Upper lobe of left lung (tissue), 6 donors: ENCODE data around the gene PALLD. TPM values are rescaled to one million over a fixed set of nuclear protein-coding genes. Genes with fewer than 3 reads are reported as not detected.

Experiments used
- ATAC-seq, 2 donors: fragments of 200-7000 bp; cut with Tn5 transposase; one replicate each; pipeline ENCODE4 v1.9.1; 2022; ENCODE audit warnings: mild to moderate bottlenecking in 2 of 2, moderate library complexity in 2 of 2; ENCODE audit not compliant: low FRiP score in 2 of 2
- DNase-seq, 2 donors: peaks; one replicate each; pipeline ENCODE4 v3.0.0-alpha.2; 2019 to 2020
- H3K27ac ChIP-seq, 4 donors: fragments of 200-600 bp; sonication (generic); one replicate each; pipeline ENCODE4 v1.5.1; 2016 to 2019
- H3K27me3 ChIP-seq, 4 donors: fragments of 200-600 bp; sonication (generic); one replicate each; pipeline ENCODE4 v1.5.1; 2017 to 2019
- H3K36me3 ChIP-seq, 4 donors: fragments of 200-600 bp; sonication (generic); one replicate each; pipeline ENCODE4 v1.5.1; 2016 to 2019
- H3K4me1 ChIP-seq, 4 donors: fragments of 200-600 bp; sonication (generic); one replicate each; pipeline ENCODE4 v1.5.1; 2018 to 2019
- H3K4me3 ChIP-seq, 4 donors: fragments of 200-600 bp; sonication (generic); one replicate each; pipeline ENCODE4 v1.5.1; 2017 to 2019; ENCODE audit warnings: mild to moderate bottlenecking in 2 of 4, moderate library complexity in 1 of 4
- H3K9me3 ChIP-seq, 4 donors: fragments of 200-600 bp; sonication (generic); one replicate each; pipeline ENCODE4 v1.5.1; 2018 to 2019
- CTCF ChIP-seq, 6 experiments: fragments of 450-650 bp in 4 of 6; fragments of 200-600 bp in 2 of 6; sonication (generic) in 2 of 6; IDR thresholded peaks; one replicate each; pipeline ENCODE4 v1.5.1; 2016 to 2019; ENCODE audit warnings: antibody characterized with exemption in 6 of 6
- EP300 ChIP-seq, 4 donors: sonication (generic); formaldehyde crosslinking; IDR thresholded peaks; one replicate each; pipeline ENCODE4 v1.5.1; 2017; ENCODE audit warnings: antibody characterized with exemption in 4 of 4, control low read depth in 2 of 4
- POLR2A ChIP-seq, 4 donors: fragments of 450-650 bp; IDR thresholded peaks; one replicate each; pipeline ENCODE4 v1.5.1; 2016 to 2017; ENCODE audit warnings: antibody characterized with exemption in 4 of 4, mild to moderate bottlenecking in 2 of 4
- POLR2AphosphoS5 ChIP-seq, 2 donors: sonication (generic); formaldehyde crosslinking; IDR thresholded peaks; one replicate each; pipeline ENCODE4 v1.5.1; 2017; ENCODE audit warnings: antibody characterized with exemption in 2 of 2
- WGBS, 2 donors: methylation state at CpG; one replicate each; pipeline ENCODE4 v1.1.5; 2017 to 2018; 5-methylcytosine and 5-hydroxymethylcytosine counted together
- total RNA-seq, 6 donors: library from RNA; depleted of rRNA in 4 of 6; stranded (reverse); fragments of >200 nt in 4 of 6; gene quantifications; one replicate each; pipeline versions ENCODE4 v1.1.0 to v1.2.1, GENCODE V29; 2016 to 2021
- donor health status: DM: no; HTN: no; CAD: no; lungs with moderate emphysema.
- donor health status: DM: no; HTN: yes; CAD: no; lungs with severe emphysema.

The PALLD gene
- total RNA-seq, 6 donors from 2014 or later = 63.9 to 175 (median 134) TPM

GRCh38 chr4:168521721-168522120, 24.9 kb downstream of the PALLD start:
- Histone ChIP-seq H3K9me3 (no peaks in the 10 kb centered on the region), H3K27ac (no peak overlapping the region), H3K36me3 (no peaks in the 10 kb centered on the region), H3K4me1 (no peaks in the 10 kb centered on the region), H3K27me3 (no peaks in the 10 kb centered on the region), H3K4me3 (no peak overlapping the region)
- DNase-seq = no peak
- no peak for ATAC-seq
- TF ChIP-seq EP300 (IDR thresholded peaks at IDR 0.05) = no peak
- TF ChIP-seq POLR2A (IDR thresholded peaks at IDR 0.05) = no peak
- TF ChIP-seq CTCF (IDR thresholded peaks at IDR 0.05) = no peak
- TF ChIP-seq POLR2AphosphoS5 (IDR thresholded peaks at IDR 0.05) = no peak
- WGBS, 2 donors = 49 to 54% methylated on average over 2 of the region's 2 CpGs

GRCh38 chr4:168522356-168522755, 25.5 kb downstream of the PALLD start:
- no peaks in the 10 kb centered on the region for H3K36me3 ChIP-seq
- H3K9me3 ChIP-seq = no peaks in the 10 kb centered on the region
- TF ChIP-seq POLR2A (IDR thresholded peaks at IDR 0.05) (no peak), EP300 (IDR thresholded peaks at IDR 0.05) (no peak), POLR2AphosphoS5 (IDR thresholded peaks at IDR 0.05) (no peak), CTCF (IDR thresholded peaks at IDR 0.05) (no peak)
- no peak overlapping the region for H3K27ac ChIP-seq
- WGBS, 2 donors = 66 to 78% methylated on average over 2 of the region's 2 CpGs
- H3K4me3 ChIP-seq = no peak overlapping the region
- no peaks in the 10 kb centered on the region for H3K27me3 ChIP-seq
- ATAC-seq (no peak), DNase-seq (no peak)
- no peaks in the 10 kb centered on the region for H3K4me1 ChIP-seq

- no peak overlapping the region for H3K4me3 ChIP-seq
- no peaks in the 10 kb centered on the region for H3K36me3 ChIP-seq
- no peaks in the 10 kb centered on the region for H3K9me3 ChIP-seq
- no peaks in the 10 kb centered on the region for H3K4me1 ChIP-seq
- WGBS, 2 donors = 70 to 79% methylated on average over 2 of the region's 2 CpGs
- TF ChIP-seq CTCF (IDR thresholded peaks at IDR 0.05) = no peak
- TF ChIP-seq EP300 (IDR thresholded peaks at IDR 0.05) = no peak
- TF ChIP-seq POLR2AphosphoS5 (IDR thresholded peaks at IDR 0.05) = no peak
- TF ChIP-seq POLR2A (IDR thresholded peaks at IDR 0.05) = no peak
- no peak overlapping the region for H3K27ac ChIP-seq
- no peak for ATAC-seq
- no peaks in the 10 kb centered on the region for H3K27me3 ChIP-seq
- no peak for DNase-seq
Observed at GRCh38 chr4:168522829-168523489, 26.1 kb downstream of the PALLD start.

- no peak for TF ChIP-seq POLR2A (IDR thresholded peaks at IDR 0.05)
- TF ChIP-seq EP300 (IDR thresholded peaks at IDR 0.05) = no peak
- TF ChIP-seq POLR2AphosphoS5 (IDR thresholded peaks at IDR 0.05) = no peak
- no peak for TF ChIP-seq CTCF (IDR thresholded peaks at IDR 0.05)
- Histone ChIP-seq H3K27ac (no peak overlapping the region), H3K27me3 (no peaks in the 10 kb centered on the region), H3K4me1 (no peaks in the 10 kb centered on the region), H3K4me3 (no peak overlapping the region), H3K36me3 (no peaks in the 10 kb centered on the region), H3K9me3 (no peaks in the 10 kb centered on the region)
- no peak for DNase-seq
- ATAC-seq = no peak
Observed at GRCh38 chr4:168524006-168524405, 27.2 kb downstream of the PALLD start.

GRCh38 chr4:168524897-168525296, 28.0 kb downstream of the PALLD start:
- no peak for TF ChIP-seq POLR2A (IDR thresholded peaks at IDR 0.05)
- no peak for TF ChIP-seq POLR2AphosphoS5 (IDR thresholded peaks at IDR 0.05)
- H3K9me3 ChIP-seq = no peaks in the 10 kb centered on the region
- H3K27me3 ChIP-seq = no peaks in the 10 kb centered on the region
- H3K4me1 ChIP-seq = no peaks in the 10 kb centered on the region
- H3K4me3 ChIP-seq = no peak overlapping the region
- H3K27ac ChIP-seq = no peak overlapping the region
- DNase-seq (no peak), ATAC-seq (no peak)
- 79 to 82% methylated on average over 3 of the region's 3 CpGs for WGBS, 2 donors
- no peaks in the 10 kb centered on the region for H3K36me3 ChIP-seq
